Right ventricle myocardium superior (tissue), 1 donor: ENCODE results near the gene SYNJ2. TPM values are rescaled to one million over a fixed set of nuclear protein-coding genes. Genes with fewer than 3 reads are reported as not detected.
A peak's percentile ranks its signal among the peaks of the same experiment; 100 is the strongest.

Experiments used
- ATAC-seq: fragments of 200-7000 bp; cut with Tn5 transposase; one replicate; pipeline ENCODE4 v1.9.1; 2020; ENCODE audit warnings: mild to moderate bottlenecking; ENCODE audit not compliant: poor library complexity
- DNase-seq: peaks from one replicate; pipeline ENCODE4 v3.0.0-alpha.2; 2020
- intact Hi-C: fragments of 100-400 bp; cut with DNase I; formaldehyde crosslinking; loops from one replicate; pipeline ENCODE4 v1.11.2; 2022
- total RNA-seq: library from RNA; stranded (reverse); fragmentation: NEBNext Ultra II Directional; extraction: Animal tissue kit (Norgen Biotek cat#: 25700); gene quantifications from one replicate; pipeline ENCODE4 v1.2.1, GENCODE V29; 2021
- donor health status: DM: no; HTN: yes; CAD: no; lungs with severe emphysema.

SYNJ2 gene
- total RNA-seq, 1 donor from 2014 or later: 14.0 TPM

GRCh38 chr6:157975456-157975855, 6.2 kb upstream of the SYNJ2 start:
- DNase-seq: no peak
- ATAC-seq: no peak
- intact Hi-C loops: no loop called here

GRCh38 chr6:157976345-157977175, 5.1 kb upstream of the SYNJ2 start:
- intact Hi-C loops: no loop called here
- DNase-seq (no peak), ATAC-seq (no peak)

GRCh38 chr6:157977176-157977804, 4.4 kb upstream of the SYNJ2 start:
- no peak for ATAC-seq
- intact Hi-C loops: no loop called here

GRCh38 chr6:157978021-157978783, 3.5 kb upstream of the SYNJ2 start:
- intact Hi-C loops: no loop called here
- ATAC-seq (no peak), DNase-seq (no peak)

More at GRCh38 chr6:157977176-157977804, 4.4 kb upstream of the SYNJ2 start:
- no peak for DNase-seq

- intact Hi-C loops: loop anchor here (5.0 kb wide), 2 partner anchors 62 to 92 kb away; no protein-coding TSS in a partner anchor
- peak; percentile 59 for ATAC-seq
- no peak for DNase-seq
Measured at GRCh38 chr6:157980288-157981131, 1.2 kb upstream of the SYNJ2 start.

- ATAC-seq (no peak), DNase-seq (no peak)
- intact Hi-C loops: loop anchor here (5.0 kb wide), 2 partner anchors 61 to 91 kb away; no protein-coding TSS in a partner anchor
Measured at GRCh38 chr6:157981132-157981394, 600 bp upstream of the SYNJ2 start.

- intact Hi-C loops: loop anchor here (5.0 kb wide), 2 partner anchors 60 to 90 kb away; no protein-coding TSS in a partner anchor
- ATAC-seq (peak; percentile 58), DNase-seq (no peak)
Measured at GRCh38 chr6:157982102-157982562, 469 bp downstream of the SYNJ2 start.

GRCh38 chr6:157982563-157983405, 1.1 kb downstream of the SYNJ2 start:
- intact Hi-C loops: loop anchor here (5.0 kb wide), 2 partner anchors 60 to 90 kb away; no protein-coding TSS in a partner anchor
- ATAC-seq: no peak
- DNase-seq: no peak

- DNase-seq (no peak), ATAC-seq (no peak)
- intact Hi-C loops: loop anchor here (5.0 kb wide), 2 partner anchors 59 to 89 kb away; no protein-coding TSS in a partner anchor
Measured at GRCh38 chr6:157983406-157984119, 1.9 kb downstream of the SYNJ2 start.

- DNase-seq (no peak), ATAC-seq (no peak)
- intact Hi-C loops: loop anchor here (5.0 kb wide), 2 partner anchors 58 to 88 kb away; no protein-coding TSS in a partner anchor
Measured at GRCh38 chr6:157984128-157984527, 2.5 kb downstream of the SYNJ2 start.

GRCh38 chr6:157984686-157985225, 3.1 kb downstream of the SYNJ2 start:
- ATAC-seq (no peak), DNase-seq (no peak)
- intact Hi-C loops: loop anchor here (5.0 kb wide), 2 partner anchors 58 to 88 kb away; no protein-coding TSS in a partner anchor

- ATAC-seq (no peak), DNase-seq (peak; percentile 6)
- intact Hi-C loops: no loop called here
Measured at GRCh38 chr6:157985378-157986155, 3.9 kb downstream of the SYNJ2 start.

GRCh38 chr6:157987788-157988699, 6.4 kb downstream of the SYNJ2 start:
- ATAC-seq: no peak

GRCh38 chr6:157988700-157989063, 7.0 kb downstream of the SYNJ2 start:
- no peak for DNase-seq
- no peak for ATAC-seq
- intact Hi-C loops: no loop called here

More at GRCh38 chr6:157987788-157988699, 6.4 kb downstream of the SYNJ2 start:
- no peak for DNase-seq
- intact Hi-C loops: no loop called here
